GM20000 (cell line): ENCODE data around the gene PAAF1.

Source experiments
- DNase-seq: peaks from one replicate; pipeline ENCODE4 v3.0.0; 2012; ENCODE audit warnings: low spot score
- TF ChIP-seq, protein P1 (sequence below): IDR thresholded peaks from 2 replicates; pipeline ENCODE4 v1.5.1; 2012; ENCODE audit warnings: mild to moderate bottlenecking, control low read depth; ENCODE audit errors: extremely low read depth, missing control alignments

Gene PAAF1

DNA sequence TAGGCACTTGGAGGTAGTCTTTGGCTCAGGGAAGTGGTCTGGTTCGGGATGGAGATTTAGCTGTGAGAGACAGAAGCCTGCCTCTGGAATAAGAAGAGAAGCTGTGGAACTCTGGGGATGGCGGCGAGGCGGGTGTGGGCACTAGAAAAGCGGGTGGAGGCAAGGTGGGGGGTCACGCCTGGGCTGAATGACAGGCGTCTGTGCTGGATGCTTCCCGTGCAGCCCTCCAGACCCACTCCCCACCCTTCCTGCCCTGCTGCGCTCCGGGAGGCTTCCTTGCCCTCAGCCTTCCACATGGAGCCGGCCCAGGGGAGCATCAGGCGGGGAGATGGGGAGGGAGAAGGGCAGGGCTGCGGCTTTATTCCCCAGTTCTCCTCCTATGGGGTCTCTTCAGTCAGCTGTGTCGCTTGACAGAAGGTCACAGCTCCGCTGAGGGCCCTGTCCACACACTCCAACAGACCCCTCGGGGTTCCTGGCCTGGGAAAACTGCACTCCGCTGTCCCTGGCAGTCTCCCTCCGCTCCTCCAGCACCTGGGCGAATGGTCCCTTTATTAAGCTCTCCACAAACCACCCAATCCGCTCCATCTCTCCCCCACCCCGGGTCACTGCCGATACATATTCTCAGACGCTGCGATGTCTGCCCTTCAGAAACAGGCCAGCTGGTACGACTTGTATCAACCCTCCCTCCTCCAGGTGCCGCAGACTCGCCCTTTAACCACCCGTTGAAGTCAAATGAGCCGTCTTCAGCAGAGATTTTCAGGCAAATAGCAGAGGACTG lies 80.3 kb downstream of the PAAF1 start:
- TF ChIP-seq, protein P1, sequence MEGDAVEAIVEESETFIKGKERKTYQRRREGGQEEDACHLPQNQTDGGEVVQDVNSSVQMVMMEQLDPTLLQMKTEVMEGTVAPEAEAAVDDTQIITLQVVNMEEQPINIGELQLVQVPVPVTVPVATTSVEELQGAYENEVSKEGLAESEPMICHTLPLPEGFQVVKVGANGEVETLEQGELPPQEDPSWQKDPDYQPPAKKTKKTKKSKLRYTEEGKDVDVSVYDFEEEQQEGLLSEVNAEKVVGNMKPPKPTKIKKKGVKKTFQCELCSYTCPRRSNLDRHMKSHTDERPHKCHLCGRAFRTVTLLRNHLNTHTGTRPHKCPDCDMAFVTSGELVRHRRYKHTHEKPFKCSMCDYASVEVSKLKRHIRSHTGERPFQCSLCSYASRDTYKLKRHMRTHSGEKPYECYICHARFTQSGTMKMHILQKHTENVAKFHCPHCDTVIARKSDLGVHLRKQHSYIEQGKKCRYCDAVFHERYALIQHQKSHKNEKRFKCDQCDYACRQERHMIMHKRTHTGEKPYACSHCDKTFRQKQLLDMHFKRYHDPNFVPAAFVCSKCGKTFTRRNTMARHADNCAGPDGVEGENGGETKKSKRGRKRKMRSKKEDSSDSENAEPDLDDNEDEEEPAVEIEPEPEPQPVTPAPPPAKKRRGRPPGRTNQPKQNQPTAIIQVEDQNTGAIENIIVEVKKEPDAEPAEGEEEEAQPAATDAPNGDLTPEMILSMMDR: no peak
- DNase-seq: no peak

DNA sequence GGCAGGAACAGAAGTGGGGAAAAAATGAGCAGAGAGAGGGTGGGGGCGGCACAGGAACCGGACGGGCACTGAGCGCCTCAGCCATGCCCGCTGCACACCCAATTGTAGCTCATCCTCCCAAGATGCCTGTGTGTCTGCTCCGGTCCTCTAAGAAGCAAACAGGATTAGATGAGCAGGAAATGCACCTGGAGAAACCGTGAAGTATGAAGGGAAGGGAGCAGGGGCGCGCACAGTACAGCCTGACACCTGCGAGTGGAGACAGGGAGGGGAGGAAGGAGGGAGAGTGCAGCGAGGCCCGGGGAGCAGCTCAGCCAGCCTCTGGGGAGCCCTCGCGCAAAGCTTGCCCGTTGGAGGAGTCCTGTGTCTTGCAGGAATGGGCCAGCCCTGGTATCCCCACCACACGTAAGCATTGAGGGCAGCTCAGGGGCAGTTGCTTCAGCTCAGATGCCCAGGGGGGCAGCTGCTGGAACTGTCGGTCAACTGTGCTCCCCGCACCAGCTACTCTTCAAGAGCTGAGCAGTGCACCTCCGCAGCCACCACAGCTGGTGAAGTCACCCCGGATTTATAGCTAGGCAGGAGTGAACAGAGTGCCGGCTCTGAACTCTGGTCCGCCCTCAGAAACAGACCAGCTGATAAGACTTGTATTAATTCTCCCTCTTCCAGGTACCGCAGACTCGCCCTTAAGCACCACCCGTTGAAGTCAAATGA lies 81.0 kb downstream of the PAAF1 start:
- DNase-seq: no peak
- TF ChIP-seq, protein P1: no peak

DNA sequence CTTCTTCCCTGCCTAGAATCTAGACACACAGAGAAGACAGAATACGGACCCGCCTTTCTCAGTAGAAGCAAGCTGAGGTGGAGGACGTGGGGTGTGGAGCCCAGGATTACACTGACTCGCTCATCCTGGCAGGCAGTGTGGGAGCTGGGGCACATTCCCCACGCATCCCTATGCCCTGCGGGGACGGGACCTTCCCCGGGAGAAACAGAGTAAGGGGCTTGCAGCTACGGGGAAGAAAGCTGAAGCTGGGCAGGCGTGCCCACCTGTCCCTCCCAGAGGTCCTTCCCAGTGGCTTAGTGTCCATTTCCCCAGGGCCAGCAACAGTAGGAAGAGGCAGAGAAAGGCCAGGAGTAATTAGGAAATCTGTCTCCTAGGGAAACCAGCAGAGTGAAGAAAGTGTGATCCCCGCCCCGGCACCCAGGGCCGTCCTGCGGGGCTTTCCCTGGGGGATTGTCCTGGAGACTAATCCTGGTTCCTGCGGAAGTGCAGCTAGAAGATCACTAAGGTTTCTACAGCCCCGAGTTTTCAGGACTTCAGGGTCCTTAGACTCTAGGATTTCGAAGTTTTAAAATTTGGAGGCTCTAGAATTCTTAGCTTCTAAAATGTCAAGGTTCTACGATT lies 81.8 kb downstream of the PAAF1 start:
- DNase-seq: no peak
- TF ChIP-seq, protein P1: no peak

GRCh38 chr11:73961321-73961720 lies 84.5 kb downstream of the PAAF1 start:
- TF ChIP-seq, protein P1: no peak
- DNase-seq: no peak

GRCh38 chr11:73962101-73962705 lies 85.4 kb downstream of the PAAF1 start:
- TF ChIP-seq, protein P1: no peak
- no peak for DNase-seq

GRCh38 chr11:73963861-73964260 lies 87.1 kb downstream of the PAAF1 start:
- TF ChIP-seq, protein P1: no peak

More at GRCh38 chr11:73963861-73964260, 87.1 kb downstream of the PAAF1 start:
- no peak for DNase-seq
